Ramos (cell line): ENCODE results near the gene PRR22.
"Not testable (repeated sequence)": the region's sequence is repeated elsewhere in the genome, so short reads cannot be mapped to it uniquely, and the experiment has no call there.

Experiments used
- in situ Hi-C: fragments of 300-500 bp; cut with MboI; formaldehyde crosslinking; loops from one replicate; pipeline ENCODE4 v1.14.3; 2022; ENCODE audit warnings: low sequenced_read_pairs; ENCODE audit not compliant: unreplicated experiment

PRR22 gene

DNA sequence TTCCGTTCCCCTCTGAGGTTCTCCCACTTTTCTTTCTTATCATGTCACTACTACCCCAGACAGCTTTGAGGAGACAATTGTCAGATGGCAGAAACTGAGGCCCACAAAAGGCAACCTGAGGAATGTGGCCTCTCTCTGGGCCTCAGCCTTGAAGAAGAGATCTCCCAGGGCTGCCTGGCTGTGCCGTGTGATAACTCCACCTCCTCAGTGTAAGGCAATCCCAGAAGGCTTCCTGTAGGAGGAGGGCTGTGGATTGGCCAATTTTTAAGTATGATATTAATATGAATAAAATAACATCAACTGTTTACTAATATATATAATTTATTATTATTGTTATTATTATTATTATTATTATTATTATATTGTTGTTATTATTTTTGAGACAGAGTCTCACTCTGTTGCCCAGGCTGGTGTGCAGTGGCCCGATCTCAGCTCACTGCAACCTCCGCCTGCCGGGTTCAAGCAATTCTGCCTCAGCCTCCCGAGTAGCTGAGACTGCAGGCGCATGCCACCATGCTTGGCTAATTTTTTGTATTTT is 10.9 kb upstream of the PRR22 start:
- in situ Hi-C loops = no loop called here

DNA sequence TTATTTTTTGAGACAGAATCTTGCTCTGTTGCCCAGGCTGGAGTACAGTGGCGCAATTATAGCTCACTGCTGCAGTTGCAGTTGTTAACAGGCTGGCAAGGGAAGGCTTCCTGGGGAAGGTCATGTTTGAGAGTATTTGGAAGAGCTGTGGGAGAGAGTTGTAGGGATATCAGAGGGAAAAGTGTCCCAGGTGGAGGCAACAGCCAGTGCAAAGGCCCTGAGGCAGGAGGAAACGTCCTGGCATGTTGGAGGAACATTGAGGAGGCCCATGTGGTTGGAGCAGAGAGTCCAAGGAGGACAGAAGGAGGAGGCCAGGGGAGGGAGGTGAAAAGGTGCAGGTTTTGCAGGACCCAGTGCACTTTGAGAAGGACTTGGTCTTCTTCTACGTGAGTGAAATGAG is 8.6 kb upstream of the PRR22 start:
- in situ Hi-C loops = loop anchor here (5.0 kb wide), 1 partner anchor 111 kb away; the partner anchor contains the start of genes HSD11B1L and MICOS13

- in situ Hi-C loops = loop anchor here (5.0 kb wide), 1 partner anchor 110 kb away; the partner anchor contains the start of genes HSD11B1L and MICOS13
Observed at GRCh38 chr19:5792224-5792623, 7.7 kb upstream of the PRR22 start.

DNA sequence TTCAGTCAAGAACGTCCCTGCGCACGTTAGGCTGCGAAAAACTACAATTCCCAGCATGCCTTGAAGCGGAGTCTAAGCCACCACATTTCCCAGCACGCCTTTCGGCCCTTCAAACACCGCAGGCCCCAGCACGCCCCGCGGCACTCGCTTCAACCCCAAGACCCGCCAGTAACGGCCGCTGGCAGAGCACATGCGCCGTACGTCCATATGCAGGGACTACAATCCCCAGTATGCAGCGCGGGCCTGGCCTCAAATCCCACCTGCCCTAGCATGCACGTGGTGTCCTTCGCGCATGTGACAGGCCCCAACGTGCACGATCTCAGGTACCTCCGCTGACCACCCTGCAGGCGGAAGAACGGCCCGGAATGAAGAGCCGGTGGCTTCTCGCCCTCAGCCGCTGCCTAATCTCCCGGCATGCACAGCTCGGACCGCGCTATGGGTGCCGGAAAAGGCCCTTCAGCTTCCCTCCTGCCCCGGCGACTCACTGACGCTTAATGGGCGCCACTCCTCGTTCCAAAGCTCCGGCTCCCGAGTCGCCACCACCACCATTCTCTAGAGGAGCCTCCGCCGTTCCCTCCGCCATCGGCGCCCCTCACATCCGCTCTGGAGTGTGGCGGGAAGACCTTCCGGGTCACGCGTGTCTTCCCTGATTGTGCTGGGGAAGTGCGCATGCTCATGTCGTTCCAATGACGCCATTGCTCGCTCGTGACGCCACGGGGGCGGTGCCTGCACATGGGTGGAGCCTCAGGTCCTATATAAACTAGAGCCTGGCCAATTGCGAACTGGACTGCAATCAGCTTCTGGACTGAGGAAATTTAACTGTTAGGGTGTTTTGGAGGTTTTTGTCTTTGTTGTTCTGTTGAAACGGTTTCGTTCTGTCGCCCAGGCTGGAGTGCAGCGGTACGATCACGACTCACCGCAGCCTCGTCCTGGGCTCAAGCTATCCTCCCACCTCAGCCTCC is 6.3 kb upstream of the PRR22 start, which contains the start of gene DUS3L:
Gene DUS3L, minus strand, starts transcription at position 605 of the 962 bp plus-strand sequence. Its CDS starts 22 bp downstream, at position 583.
- in situ Hi-C loops = loop anchor here (5.0 kb wide), 1 partner anchor 109 kb away; the partner anchor contains the start of genes HSD11B1L and MICOS13

GRCh38 chr19:5789886-5790558 is 5.5 kb upstream of the PRR22 start:
- in situ Hi-C loops = loop anchor here (5.0 kb wide), 1 partner anchor 108 kb away; the partner anchor contains the start of genes HSD11B1L and MICOS13

DNA sequence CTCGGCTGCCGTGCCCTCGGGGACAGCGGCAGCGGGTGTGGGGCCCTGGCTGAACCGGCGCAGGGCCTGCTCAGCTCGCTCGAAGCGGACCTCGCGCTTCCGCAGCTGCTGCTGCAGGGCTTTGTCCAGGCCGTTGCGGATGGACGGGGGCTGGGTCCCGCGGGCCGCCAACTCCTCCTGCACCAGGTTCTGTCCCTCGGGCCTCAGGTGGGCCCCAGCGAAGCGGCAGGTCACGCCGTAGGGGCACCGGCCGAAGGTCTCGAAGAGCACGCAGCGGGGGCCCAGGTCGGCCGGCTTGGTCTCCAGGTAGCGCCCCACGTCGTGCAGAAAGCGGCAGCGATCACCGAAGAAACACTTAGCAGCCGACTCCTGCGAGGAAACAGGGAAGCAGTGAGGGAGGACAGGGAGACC is 4.8 kb upstream of the PRR22 start:
- in situ Hi-C loops = no loop called here

DNA sequence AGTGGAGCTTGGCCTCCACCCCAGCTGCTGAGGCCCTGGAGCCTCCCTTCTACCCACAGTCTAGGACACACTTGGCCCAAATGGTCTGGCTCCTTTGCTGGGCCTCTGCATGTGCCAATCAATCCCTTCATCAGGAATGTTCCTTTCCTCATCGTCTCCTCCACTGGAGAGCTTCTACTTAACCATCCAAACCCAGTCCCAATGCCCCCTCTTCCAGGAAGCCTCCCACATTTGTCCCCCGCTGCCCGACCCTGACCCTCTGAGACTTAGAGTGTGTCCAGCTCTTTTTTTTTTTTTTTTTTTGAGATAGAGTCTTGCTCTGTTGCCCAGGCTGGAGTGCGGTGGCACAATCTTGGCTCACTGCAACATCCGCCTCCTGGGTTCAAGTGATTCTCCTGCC is 3.9 kb upstream of the PRR22 start:
- in situ Hi-C loops = no loop called here

DNA sequence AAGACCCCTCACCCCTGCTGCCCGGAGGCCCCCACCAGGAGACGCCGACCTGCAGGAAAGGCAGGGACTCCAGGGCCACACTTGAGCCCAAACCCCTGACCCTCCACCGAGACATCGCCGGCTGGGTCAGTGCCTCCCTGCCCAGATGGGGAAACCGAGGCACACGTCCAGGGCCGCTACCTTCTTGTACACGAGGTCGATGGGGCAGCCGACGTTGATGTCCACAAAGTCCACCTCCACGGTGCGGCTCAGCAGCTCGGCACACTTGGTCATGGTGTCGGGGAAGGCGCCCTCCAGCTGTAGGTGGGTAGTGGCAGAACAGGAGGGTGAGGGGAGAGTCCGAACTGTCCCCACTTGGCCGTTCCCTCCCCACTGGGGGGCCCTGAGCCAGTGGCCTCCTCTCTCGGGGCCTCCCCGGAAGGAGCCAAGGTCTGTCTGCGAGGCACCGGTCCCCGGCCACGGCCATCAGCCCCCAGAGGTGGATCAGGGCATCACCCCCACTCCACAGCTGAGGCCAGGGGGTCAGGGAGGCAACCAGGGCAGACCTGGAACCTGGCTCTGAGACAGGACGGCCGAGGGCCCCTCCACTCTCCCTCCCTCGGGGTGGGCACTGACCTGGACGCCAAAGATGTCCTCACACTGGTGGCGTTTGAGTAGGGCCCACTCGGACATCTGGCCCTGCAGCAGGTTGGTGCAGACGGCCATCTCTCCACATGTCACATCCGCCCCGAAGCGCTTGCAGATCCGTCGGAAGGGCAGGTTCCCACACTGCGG is 3.0 kb upstream of the PRR22 start:
- in situ Hi-C loops = no loop called here

DNA sequence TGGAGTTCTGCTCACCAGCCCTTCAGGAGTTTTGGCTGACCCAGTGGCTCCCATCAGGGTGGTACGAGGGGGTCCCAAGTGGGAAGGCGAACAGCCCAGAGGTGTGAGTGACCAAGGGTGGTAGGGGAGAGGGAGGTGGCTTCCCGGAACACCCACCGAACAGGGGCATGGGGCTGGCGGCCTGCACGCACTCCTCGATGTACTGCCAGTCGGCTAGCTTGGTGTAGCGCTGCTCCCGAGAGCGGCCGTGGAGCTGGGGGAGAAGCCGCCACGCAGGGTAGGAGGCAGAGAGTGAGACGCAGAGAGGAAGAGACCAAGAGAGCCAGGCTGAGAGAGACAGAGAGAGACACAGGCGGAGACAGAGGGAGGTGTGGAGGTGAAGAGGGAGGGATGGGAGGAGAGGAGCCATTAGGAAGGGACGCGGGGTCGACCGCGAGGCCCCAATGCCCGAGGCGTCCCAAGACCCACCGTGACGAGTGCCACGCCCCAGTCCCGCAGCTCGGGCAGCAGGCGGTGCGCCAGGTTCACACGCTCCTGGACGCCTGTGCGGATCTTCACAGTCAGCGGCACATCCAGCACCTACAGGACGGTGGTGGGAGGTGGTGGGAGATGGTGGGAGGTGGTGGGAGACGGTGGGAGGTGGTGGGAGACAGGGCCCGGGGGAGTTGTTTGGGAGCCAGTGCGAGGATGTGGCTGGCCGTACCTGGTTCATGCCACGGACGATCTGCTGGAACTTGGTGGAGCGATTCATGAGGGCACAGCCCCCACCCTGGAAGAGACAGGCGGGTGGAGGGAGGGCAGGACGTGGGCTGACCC is 2.3 kb upstream of the PRR22 start:
- in situ Hi-C loops = no loop called here

DNA sequence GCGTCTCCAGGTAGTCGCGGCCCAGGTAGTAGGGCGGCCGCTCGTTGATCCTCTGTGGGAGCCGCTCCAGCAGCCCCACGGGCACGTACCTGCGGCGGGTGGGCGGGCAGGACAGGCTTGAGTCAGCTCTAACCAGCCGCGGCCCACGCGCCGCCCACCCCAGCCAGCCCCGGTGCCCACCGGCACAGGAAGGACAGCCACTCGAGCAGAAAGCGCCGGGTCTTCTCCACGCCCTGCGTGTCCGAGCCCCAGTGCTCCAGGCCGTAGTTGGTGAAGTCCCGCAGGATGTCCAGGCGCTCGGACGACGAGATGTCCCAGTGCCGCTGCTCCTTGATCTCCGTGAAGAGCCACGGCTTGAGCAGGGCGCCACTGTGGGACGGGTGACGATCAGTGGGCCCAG is 877 bp upstream of the PRR22 start:
- in situ Hi-C loops = no loop called here

DNA sequence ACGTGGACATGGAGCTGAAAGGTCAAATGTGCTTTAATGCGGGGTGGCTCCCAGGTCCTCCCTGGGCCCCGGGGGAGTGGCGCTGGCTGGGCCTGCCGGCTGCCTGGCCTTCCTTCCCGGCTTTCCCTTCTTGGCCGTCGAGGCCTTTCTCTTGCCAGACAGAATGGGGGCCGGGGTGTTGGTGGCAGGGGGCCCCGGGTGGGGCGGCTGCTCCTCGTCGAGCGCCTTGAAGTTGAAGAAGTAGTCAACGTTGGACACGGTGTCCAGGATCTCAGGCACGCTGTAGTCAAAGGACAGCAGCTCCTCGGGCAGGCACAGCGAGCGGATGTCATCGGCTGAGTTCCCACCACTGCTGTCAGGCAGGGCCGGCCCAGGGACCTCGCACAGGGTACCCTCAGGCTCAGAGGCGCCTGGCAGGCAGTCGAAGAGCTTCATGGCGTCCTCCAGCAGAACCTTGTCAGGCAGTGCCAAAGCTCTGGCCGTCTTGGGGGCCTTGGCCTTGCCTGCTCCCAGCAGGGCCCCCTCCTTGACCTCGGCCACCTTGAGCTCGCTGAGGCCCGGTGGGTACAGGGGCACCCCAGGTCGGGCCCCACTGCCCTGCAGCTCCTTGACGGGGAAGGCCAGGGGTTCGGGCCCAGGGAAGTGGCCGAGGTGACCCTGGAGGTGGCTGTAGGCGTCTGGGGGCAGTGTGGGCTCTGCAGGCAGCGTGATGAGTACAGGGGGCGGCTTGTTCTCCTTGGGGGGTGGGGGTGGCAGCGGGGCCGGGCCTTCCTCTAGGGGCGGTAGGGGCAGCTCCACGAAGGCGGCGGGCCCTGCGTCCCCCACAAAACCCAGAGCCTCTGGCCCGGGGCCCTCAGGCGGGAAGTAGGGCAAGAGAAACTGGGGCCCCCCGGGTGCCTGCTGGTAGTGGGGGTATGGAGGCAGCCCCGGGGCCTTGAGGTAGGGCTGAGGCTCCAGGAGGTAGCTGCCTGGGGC is 1.3 kb downstream of the PRR22 start:
- in situ Hi-C loops = no loop called here

DNA sequence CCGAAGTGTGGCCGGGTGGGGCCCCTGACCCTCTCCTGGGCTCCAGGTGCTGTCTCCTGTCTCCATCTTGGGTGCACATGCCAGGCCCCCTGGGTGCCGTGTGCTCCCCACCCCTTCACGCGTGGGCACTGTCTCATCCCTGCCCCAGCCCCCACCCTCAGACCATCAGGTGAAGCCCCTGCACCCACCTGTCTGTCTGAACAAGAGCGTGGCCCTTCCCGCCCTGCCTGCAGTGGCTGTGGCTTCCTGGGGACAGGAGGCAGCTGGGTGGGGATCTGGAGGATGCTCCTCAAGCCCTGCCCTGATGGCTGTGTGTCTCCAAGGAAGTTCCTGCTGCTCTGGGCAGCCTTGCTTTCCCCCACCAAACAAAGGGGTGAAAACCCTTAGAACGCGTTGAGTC is 2.2 kb downstream of the PRR22 start:
- in situ Hi-C loops = no loop called here

GRCh38 chr19:5780916-5781315 is 3.6 kb downstream of the PRR22 start:
- in situ Hi-C loops = not testable (repeated sequence)

DNA sequence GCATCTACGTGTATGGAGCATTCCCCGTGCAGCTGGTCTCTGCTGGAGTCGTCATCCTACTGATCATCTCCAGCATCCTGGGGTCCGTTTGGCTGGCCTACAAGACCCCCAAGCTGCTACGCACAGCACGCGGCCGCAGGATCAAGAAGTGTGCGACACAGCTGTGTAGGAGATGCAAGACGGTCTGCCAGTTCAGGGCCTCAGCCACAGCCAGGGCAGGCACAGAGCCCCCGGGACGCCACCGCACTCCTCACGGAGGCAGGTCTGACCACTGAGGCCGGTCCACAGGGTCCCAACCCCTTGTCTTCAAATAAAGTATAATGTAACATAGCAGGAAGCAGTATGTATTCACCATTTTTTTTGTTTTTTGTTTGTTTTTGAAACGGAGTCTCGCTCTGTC is 6.1 kb downstream of the PRR22 start:
- in situ Hi-C loops = no loop called here

- in situ Hi-C loops = no loop called here
Observed at GRCh38 chr19:5775668-5776309, 8.8 kb downstream of the PRR22 start.

- in situ Hi-C loops = no loop called here
Observed at GRCh38 chr19:5774921-5775320, 9.6 kb downstream of the PRR22 start.

- in situ Hi-C loops = no loop called here
Observed at GRCh38 chr19:5773276-5773675, 11.3 kb downstream of the PRR22 start.

GRCh38 chr19:5772416-5772815 is 12.1 kb downstream of the PRR22 start:
- in situ Hi-C loops = no loop called here
